ENCODE results near the gene PFN4.

GRCh38 chr2:24101992-24102391, 21.1 kb downstream of the PFN4 start:
- TF ChIP-seq ZNF317 (CRISPR knock-in tag; IDR thresholded peaks at IDR 0.05; ENCODE audit: borderline replicate concordance, low read depth): no peak
- no peak for TF ChIP-seq KAT7 (CRISPR knock-in tag; IDR thresholded peaks at IDR 0.05; ENCODE audit: borderline replicate concordance)
- TF ChIP-seq CTCF (IDR thresholded peaks at IDR 0.05): no peak
- no peak for TF ChIP-seq USF1 (CRISPR knock-in tag; IDR thresholded peaks at IDR 0.05)
- TF ChIP-seq E2F5 (CRISPR knock-in tag; IDR thresholded peaks at IDR 0.05): no peak
